ENCODE measurements around the gene LETMD1. TPM values are rescaled to one million over a fixed set of nuclear protein-coding genes. Genes with fewer than 3 reads are reported as not detected.
A peak's percentile ranks its signal among the peaks of the same experiment; 100 is the strongest.

LETMD1 gene
- total and polyA plus RNA-seq, 2 of the 13 experiments (the other 11 are each of a cell fraction or from before 2014, with no cell fraction given) = 43.3 to 87.7 TPM

DNA sequence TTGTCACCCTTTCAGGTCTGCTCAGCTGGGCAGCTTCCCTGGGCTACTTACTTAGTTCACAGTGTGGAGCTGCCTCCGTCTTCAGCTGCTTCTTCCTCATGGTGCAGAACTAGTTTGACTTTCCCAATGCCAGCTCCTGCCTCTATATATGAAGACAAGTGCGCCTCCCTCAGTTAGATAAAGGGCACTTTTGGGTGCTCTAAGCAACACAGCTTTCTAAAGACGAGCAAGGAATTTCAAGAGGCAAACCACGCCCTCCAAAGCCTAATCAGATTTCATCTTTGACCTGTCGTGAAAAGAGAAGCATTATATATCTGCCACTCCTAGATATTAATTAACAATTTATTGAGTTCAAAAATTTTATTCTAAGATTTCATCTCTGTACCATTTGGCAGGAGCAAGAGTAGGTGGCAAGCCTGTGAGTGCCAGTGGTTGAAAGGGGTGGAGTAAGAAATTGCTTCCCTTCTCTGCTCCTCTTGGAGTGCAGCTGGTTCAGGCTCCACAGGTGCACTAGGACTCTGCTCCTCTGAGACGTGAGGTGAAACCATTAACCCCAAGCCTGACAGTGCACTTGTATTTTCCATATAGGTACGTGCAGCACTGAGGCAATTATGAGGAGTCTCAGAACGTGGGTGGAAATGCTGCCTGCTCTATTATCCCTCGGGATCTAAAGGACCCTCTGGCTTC lies 19.9 kb upstream of the LETMD1 start (continued):
- TF ChIP-seq, protein P1, sequence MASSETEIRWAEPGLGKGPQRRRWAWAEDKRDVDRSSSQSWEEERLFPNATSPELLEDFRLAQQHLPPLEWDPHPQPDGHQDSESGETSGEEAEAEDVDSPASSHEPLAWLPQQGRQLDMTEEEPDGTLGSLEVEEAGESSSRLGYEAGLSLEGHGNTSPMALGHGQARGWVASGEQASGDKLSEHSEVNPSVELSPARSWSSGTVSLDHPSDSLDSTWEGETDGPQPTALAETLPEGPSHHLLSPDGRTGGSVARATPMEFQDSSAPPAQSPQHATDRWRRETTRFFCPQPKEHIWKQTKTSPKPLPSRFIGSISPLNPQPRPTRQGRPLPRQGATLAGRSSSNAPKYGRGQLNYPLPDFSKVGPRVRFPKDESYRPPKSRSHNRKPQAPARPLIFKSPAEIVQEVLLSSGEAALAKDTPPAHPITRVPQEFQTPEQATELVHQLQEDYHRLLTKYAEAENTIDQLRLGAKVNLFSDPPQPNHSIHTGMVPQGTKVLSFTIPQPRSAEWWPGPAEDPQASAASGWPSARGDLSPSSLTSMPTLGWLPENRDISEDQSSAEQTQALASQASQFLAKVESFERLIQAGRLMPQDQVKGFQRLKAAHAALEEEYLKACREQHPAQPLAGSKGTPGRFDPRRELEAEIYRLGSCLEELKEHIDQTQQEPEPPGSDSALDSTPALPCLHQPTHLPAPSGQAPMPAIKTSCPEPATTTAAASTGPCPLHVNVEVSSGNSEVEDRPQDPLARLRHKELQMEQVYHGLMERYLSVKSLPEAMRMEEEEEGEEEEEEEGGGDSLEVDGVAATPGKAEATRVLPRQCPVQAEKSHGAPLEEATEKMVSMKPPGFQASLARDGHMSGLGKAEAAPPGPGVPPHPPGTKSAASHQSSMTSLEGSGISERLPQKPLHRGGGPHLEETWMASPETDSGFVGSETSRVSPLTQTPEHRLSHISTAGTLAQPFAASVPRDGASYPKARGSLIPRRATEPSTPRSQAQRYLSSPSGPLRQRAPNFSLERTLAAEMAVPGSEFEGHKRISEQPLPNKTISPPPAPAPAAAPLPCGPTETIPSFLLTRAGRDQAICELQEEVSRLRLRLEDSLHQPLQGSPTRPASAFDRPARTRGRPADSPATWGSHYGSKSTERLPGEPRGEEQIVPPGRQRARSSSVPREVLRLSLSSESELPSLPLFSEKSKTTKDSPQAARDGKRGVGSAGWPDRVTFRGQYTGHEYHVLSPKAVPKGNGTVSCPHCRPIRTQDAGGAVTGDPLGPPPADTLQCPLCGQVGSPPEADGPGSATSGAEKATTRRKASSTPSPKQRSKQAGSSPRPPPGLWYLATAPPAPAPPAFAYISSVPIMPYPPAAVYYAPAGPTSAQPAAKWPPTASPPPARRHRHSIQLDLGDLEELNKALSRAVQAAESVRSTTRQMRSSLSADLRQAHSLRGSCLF (CRISPR knock-in tag; IDR thresholded peaks at IDR 0.05; ENCODE audit: borderline replicate concordance) = no peak
- TF ChIP-seq ATF1 (CRISPR knock-in tag; IDR thresholded peaks at IDR 0.05) (0 out of 2 replicates have a peak, but pooled peaks have one; percentile 30), GATAD2A (CRISPR knock-in tag; IDR thresholded peaks at IDR 0.05) (peak; percentile 48; the same call in 1 of the 2 replicates), TEAD3 (CRISPR knock-in tag; optimal IDR thresholded peaks at IDR 0.05; ENCODE audit: borderline replicate concordance) (peak; percentile 26), YEATS4 (CRISPR knock-in tag; IDR thresholded peaks at IDR 0.05; ENCODE audit: borderline replicate concordance) (0 out of 2 replicates have a peak, but pooled peaks have one; percentile 41), NR1H2 (CRISPR knock-in tag; IDR thresholded peaks at IDR 0.05; ENCODE audit: borderline replicate concordance, low read depth) (no peak), FOXJ3 (CRISPR knock-in tag; IDR thresholded peaks at IDR 0.05; ENCODE audit: borderline replicate concordance) (no peak), POLR2A (IDR thresholded peaks at IDR 0.05; ENCODE audit: insufficient read depth in 1 of 2, low read depth in 2 of 2, low read length in 2 of 2) (peak in 1 of 2 experiments; percentile 58; a peak in 2 of 4 replicates), IRF2 (CRISPR knock-in tag; IDR thresholded peaks at IDR 0.05) (peak; percentile 39; the same call in 1 of the 2 replicates), ISX (CRISPR knock-in tag; conservative IDR thresholded peaks at IDR 0.05) (no peak), RAD21 (CRISPR knock-in tag; IDR thresholded peaks at IDR 0.05) (peak; percentile 55), ETV5 (CRISPR knock-in tag; IDR thresholded peaks at IDR 0.05; ENCODE audit: borderline replicate concordance) (peak; percentile 29; the same call in 1 of the 2 replicates), STAG1 (CRISPR knock-in tag; IDR thresholded peaks at IDR 0.05) (peak; percentile 79)
- TF ChIP-seq, protein P2, sequence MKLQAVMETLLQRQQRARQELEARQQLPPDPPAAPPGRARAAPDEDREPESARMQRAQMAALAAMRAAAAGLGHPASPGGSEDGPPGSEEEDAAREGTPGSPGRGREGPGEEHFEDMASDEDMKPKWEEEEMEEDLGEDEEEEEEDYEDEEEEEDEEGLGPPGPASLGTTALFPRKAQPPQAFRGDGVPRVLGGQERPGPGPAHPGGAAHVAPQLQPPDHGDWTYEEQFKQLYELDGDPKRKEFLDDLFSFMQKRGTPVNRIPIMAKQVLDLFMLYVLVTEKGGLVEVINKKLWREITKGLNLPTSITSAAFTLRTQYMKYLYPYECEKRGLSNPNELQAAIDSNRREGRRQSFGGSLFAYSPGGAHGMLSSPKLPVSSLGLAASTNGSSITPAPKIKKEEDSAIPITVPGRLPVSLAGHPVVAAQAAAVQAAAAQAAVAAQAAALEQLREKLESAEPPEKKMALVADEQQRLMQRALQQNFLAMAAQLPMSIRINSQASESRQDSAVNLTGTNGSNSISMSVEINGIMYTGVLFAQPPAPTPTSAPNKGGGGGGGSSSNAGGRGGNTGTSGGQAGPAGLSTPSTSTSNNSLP (IDR thresholded peaks at IDR 0.05; ENCODE audit: low read depth, low read length) = 0 out of 2 replicates have a peak, but pooled peaks have one; percentile 49
- TF ChIP-seq, protein P3, sequence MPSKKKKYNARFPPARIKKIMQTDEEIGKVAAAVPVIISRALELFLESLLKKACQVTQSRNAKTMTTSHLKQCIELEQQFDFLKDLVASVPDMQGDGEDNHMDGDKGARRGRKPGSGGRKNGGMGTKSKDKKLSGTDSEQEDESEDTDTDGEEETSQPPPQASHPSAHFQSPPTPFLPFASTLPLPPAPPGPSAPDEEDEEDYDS (CRISPR knock-in tag; IDR thresholded peaks at IDR 0.05) = peak; percentile 65; the same call in 1 of the 2 replicates
- TF ChIP-seq, protein P4, sequence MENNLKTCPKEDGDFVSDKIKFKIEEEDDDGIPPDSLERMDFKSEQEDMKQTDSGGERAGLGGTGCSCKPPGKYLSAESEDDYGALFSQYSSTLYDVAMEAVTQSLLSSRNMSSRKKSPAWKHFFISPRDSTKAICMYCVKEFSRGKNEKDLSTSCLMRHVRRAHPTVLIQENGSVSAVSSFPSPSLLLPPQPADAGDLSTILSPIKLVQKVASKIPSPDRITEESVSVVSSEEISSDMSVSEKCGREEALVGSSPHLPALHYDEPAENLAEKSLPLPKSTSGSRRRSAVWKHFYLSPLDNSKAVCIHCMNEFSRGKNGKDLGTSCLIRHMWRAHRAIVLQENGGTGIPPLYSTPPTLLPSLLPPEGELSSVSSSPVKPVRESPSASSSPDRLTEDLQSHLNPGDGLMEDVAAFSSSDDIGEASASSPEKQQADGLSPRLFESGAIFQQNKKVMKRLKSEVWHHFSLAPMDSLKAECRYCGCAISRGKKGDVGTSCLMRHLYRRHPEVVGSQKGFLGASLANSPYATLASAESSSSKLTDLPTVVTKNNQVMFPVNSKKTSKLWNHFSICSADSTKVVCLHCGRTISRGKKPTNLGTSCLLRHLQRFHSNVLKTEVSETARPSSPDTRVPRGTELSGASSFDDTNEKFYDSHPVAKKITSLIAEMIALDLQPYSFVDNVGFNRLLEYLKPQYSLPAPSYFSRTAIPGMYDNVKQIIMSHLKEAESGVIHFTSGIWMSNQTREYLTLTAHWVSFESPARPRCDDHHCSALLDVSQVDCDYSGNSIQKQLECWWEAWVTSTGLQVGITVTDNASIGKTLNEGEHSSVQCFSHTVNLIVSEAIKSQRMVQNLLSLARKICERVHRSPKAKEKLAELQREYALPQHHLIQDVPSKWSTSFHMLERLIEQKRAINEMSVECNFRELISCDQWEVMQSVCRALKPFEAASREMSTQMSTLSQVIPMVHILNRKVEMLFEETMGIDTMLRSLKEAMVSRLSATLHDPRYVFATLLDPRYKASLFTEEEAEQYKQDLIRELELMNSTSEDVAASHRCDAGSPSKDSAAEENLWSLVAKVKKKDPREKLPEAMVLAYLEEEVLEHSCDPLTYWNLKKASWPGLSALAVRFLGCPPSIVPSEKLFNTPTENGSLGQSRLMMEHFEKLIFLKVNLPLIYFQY (CRISPR knock-in tag; IDR thresholded peaks at IDR 0.05; ENCODE audit: borderline replicate concordance) = no peak
- TF ChIP-seq, protein P5, sequence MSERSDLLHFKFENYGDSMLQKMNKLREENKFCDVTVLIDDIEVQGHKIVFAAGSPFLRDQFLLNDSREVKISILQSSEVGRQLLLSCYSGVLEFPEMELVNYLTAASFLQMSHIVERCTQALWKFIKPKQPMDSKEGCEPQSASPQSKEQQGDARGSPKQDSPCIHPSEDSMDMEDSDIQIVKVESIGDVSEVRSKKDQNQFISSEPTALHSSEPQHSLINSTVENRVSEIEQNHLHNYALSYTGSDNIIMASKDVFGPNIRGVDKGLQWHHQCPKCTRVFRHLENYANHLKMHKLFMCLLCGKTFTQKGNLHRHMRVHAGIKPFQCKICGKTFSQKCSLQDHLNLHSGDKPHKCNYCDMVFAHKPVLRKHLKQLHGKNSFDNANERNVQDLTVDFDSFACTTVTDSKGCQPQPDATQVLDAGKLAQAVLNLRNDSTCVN (CRISPR knock-in tag; IDR thresholded peaks at IDR 0.05; ENCODE audit: borderline replicate concordance) = 0 out of 2 replicates have a peak, but pooled peaks have one; percentile 50
